Activated naive CD4-positive, alpha-beta T cell treated with anti-CD3 and anti-CD28 coated beads, Interleukin-2, amount 10 ng/mL, durations not matched to agents 7 days and 5 days (primary cell): ENCODE measurements around the gene DPM3.
"Not testable (repeated sequence)": the region's sequence is repeated elsewhere in the genome, so short reads cannot be mapped to it uniquely, and the experiment has no call there.

Experiments used
- CTCF ChIA-PET: fragments of 350-600 bp; sonication (Branson Sonifier 250); formaldehyde crosslinking; loops from one replicate; lab custom pipeline; 2021; ENCODE audit warnings: antibody characterized with exemption; lab: Charles Lee
- DNase-seq: peaks from one replicate; pipeline ENCODE4 v3.0.0-alpha.2; 2020
- H3K27ac Mint-ChIP-seq: one replicate; pipeline ENCODE4 v1.8.0; 2021; ENCODE audit warnings: mild to moderate bottlenecking, moderate library complexity, mixed read lengths
- H3K27me3 Mint-ChIP-seq: one replicate; pipeline ENCODE4 v1.8.0; 2021; ENCODE audit warnings: mild to moderate bottlenecking, mixed read lengths
- H3K36me3 Mint-ChIP-seq: one replicate; pipeline ENCODE4 v1.8.0; 2021; ENCODE audit warnings: mixed read lengths
- H3K4me1 Mint-ChIP-seq: one replicate; pipeline ENCODE4 v1.8.0; 2021; ENCODE audit warnings: mixed read lengths
- H3K4me3 Mint-ChIP-seq: one replicate; pipeline ENCODE4 v1.8.0; 2021; ENCODE audit warnings: mild to moderate bottlenecking, moderate library complexity, mixed read lengths
- H3K9me3 Mint-ChIP-seq: one replicate; pipeline ENCODE4 v1.8.0; 2021; ENCODE audit warnings: mixed read lengths

The DPM3 gene, protein sequence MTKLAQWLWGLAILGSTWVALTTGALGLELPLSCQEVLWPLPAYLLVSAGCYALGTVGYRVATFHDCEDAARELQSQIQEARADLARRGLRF

GRCh38 chr1:155139895-155140629 lies at the start of gene DPM3:
TSS of gene DPM3 (minus strand) at chr1:155140531. CDS start at chr1:155140240, 291 bp downstream.
- H3K4me3 Mint-ChIP-seq = peak within 1 kb of the TSS; percentile 99
- peak within 1 kb of the TSS; percentile 94 for H3K27ac Mint-ChIP-seq
- CTCF ChIA-PET = interaction anchor here (1.7 kb wide), 1 partner anchor 33 kb away, joined by 3 read pairs; the partner anchor contains the start of gene KRTCAP2
- DNase-seq = peak; percentile 96
- peaks cover 18% of the 10 kb centered on the region for H3K27me3 Mint-ChIP-seq
- H3K4me1 Mint-ChIP-seq = peaks cover 40% of the 10 kb centered on the region
- H3K36me3 Mint-ChIP-seq = peaks cover 22% of the 10 kb centered on the region
- no peaks in the 10 kb centered on the region for H3K9me3 Mint-ChIP-seq

DNA sequence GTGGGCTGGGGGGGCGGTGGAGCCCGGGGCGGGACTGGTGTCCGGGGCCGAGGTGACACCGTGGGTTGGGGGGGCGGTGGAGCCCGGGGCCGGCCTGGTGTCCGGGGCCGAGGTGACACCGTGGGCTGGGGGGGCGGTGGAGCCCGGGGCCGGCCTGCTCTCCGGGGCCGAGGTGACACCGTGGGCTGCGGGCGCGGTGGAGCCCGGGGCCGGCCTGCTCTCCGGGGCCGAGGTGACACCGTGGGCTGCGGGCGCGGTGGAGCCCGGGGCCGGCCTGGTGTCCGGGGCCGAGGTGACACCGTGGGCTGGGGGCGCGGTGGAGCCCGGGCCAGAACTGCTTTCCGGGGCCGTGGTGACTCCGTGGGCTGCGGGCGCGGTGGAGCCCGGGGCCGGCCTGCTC lies 49.6 kb upstream of the DPM3 start:
- CTCF ChIA-PET, H3K27me3 Mint-ChIP-seq, H3K27ac Mint-ChIP-seq, H3K9me3 Mint-ChIP-seq, DNase-seq, H3K4me3 Mint-ChIP-seq: not testable (repeated sequence)
- Mint-ChIP-seq H3K36me3 (peaks cover 11% of the 10 kb centered on the region), H3K4me1 (peaks cover 32% of the 10 kb centered on the region)

DNA sequence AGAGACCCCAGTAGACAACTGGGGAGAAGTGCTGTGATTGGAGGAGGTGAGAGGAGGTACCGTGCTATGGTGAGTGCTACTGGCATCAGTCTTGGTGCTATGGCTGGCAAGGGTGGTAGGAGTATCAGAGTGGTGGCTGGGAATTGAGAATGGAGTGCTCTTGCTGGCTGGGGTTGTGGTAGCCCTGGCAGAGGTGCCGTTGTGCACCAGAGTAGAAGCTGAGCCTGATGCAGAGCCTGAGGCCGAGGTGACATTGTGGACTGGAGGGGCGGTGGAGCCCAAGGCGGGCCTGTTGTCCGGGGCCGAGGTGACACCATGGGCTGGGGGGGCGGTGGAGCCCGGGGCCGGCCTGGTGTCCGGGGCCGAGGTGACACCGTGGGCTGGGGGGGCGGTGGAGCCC lies 47.9 kb upstream of the DPM3 start:
- peak overlapping the region; percentile 88 for H3K27ac Mint-ChIP-seq
- CTCF ChIA-PET = no interaction called here

DNA sequence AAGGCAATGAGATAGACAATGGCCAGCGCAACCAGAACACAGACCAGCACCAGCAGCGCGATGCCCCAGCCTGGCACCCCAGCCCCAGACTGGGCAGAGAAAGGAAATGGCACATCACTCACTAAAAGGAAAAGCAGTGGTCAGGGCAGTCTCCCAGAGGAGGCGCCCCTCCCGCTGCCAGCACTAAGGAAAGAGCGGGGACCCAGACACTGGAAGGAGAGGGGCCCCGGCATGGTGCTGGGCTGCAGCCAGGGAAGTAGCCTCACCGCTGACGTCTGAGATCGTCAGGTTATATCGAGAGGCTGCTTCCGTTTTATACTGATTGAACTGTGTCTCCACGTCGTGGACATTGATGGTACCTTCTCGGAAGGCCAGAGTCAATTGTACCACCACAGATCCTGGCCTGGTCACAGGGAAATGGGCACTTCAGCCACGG lies 47.1 kb upstream of the DPM3 start:
- Mint-ChIP-seq H3K36me3 (peaks cover 20% of the 10 kb centered on the region), H3K4me1 (peaks cover 14% of the 10 kb centered on the region), H3K27ac (no peak overlapping the region), H3K9me3 (no peaks in the 10 kb centered on the region), H3K4me3 (no peak overlapping the region), H3K27me3 (no peaks in the 10 kb centered on the region)
- DNase-seq = no peak
- CTCF ChIA-PET = interaction anchor here (1.7 kb wide), 1 partner anchor 12 kb away, joined by 4 read pairs; no protein-coding TSS in a partner anchor

More for the DNA sequence above, 47.9 kb upstream of the DPM3 start:
- Mint-ChIP-seq H3K9me3 (no peaks in the 10 kb centered on the region), H3K36me3 (peaks cover 17% of the 10 kb centered on the region), H3K4me3 (peak overlapping the region; percentile 9), H3K27me3 (no peaks in the 10 kb centered on the region), H3K4me1 (peaks cover 20% of the 10 kb centered on the region)
- DNase-seq = no peak

DNA sequence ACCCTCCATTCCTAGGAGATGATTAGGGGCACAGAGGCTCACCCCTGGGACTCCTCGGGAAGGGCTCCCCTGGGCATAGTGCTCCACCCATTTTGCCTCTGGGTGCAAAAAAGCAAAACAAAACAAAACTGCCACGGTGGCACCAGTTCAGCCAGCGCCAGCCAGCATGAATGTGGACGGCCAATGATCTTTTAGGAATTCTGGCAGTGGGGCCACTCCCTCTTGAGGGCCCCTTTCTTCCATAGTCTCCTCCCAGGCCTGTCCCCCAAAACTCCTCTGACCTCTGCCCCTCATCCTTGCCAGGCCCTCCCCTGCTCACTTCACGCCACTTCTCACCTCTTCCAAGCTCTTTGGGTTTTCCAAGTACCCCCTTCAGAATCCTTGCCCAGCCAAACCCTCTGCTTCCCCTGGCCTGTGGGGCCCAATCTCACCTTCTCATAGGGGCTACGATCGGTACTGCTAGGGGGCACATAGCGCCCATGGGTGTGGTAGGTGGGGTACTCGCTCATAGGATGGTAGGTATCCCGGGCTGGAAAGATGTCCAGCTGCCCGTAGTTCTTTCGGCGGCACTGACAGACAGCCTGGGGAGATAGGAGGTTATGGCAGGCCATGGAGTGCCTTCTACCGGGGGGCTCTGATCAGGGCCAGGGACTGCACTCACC lies 46.6 kb upstream of the DPM3 start:
- CTCF ChIA-PET = interaction anchor here (1.3 to 1.7 kb wide), 2 partner anchors 10 to 12 kb away, joined by 3 to 4 read pairs; no protein-coding TSS in a partner anchor
- no peak overlapping the region for H3K27ac Mint-ChIP-seq
- H3K27me3 Mint-ChIP-seq = no peaks in the 10 kb centered on the region
- H3K9me3 Mint-ChIP-seq = no peaks in the 10 kb centered on the region
- peaks cover 20% of the 10 kb centered on the region for H3K36me3 Mint-ChIP-seq
- H3K4me3 Mint-ChIP-seq = no peak overlapping the region
- H3K4me1 Mint-ChIP-seq = peaks cover 8% of the 10 kb centered on the region
- DNase-seq = peak; percentile 11

DNA sequence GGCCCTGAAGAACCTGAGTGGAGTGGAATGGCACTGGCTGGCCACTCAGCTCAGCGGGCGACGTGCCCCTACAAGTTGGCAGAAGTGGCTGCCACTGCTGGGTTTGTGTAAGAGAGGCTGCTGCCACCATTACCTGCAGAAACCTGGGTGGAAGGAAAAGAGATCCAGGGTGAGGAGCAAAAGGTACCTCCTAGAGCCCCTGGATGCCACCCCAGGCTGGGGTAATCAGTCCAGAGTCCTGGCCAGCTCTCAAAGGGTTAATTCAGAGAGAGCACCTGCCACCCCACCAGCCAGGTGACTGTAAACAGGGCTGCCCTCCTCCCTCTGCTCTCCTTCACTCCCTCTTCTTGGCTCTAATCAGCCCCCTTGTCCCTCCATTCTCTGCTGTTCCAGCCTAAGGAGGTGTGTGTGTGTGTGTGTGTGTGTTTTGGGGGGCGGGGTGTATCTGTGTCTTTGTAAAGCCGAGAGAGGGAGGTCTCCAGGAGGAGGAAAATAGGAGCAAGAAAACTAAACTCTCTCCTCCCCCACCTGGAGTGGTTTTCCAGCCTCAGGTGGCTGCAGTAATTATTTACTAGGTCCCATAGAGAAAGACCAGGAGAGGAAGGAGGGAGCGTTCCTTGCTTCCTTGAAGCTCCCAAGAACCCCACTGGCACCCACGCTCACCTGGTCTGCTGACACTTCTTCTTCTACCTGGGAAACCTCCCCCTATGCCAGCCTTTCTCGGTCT lies 45.9 kb upstream of the DPM3 start:
- no peaks in the 10 kb centered on the region for H3K9me3 Mint-ChIP-seq

DNA sequence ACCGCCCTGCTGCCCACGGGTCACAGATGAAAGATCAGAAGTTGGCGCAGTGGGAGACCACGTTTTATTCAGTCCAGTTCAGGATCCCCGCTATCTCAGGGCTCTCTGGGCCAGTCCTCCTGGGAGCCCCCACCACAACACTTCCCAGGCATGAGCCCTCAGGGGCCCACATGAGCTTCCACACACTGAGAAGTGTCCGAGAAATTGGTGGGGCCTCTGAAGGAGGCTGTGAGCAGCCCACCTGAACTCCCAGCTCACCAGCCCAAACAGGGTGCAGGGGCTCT lies 45.4 kb upstream of the DPM3 start:
- H3K9me3 Mint-ChIP-seq = no peaks in the 10 kb centered on the region
- DNase-seq = no peak
- no peak overlapping the region for H3K27ac Mint-ChIP-seq
- peaks cover 6% of the 10 kb centered on the region for H3K4me1 Mint-ChIP-seq
- CTCF ChIA-PET = interaction anchor here (0.9 to 1.3 kb wide), 2 partner anchors 8 to 13 kb away, joined by 3 to 4 read pairs; partner anchors contain the start of gene KRTCAP2
- peaks cover 20% of the 10 kb centered on the region for H3K36me3 Mint-ChIP-seq
- H3K27me3 Mint-ChIP-seq = no peaks in the 10 kb centered on the region
- no peak overlapping the region for H3K4me3 Mint-ChIP-seq

More for the DNA sequence above, 45.9 kb upstream of the DPM3 start:
- Mint-ChIP-seq H3K4me3 (no peak overlapping the region), H3K4me1 (peaks cover 6% of the 10 kb centered on the region), H3K36me3 (peaks cover 19% of the 10 kb centered on the region), H3K27ac (no peak overlapping the region), H3K27me3 (no peaks in the 10 kb centered on the region)
- CTCF ChIA-PET = interaction anchor here (0.9 to 1.7 kb wide), 3 partner anchors 9 to 13 kb away, joined by 3 to 4 read pairs (median 4); partner anchors contain the start of gene KRTCAP2
- no peak for DNase-seq

DNA sequence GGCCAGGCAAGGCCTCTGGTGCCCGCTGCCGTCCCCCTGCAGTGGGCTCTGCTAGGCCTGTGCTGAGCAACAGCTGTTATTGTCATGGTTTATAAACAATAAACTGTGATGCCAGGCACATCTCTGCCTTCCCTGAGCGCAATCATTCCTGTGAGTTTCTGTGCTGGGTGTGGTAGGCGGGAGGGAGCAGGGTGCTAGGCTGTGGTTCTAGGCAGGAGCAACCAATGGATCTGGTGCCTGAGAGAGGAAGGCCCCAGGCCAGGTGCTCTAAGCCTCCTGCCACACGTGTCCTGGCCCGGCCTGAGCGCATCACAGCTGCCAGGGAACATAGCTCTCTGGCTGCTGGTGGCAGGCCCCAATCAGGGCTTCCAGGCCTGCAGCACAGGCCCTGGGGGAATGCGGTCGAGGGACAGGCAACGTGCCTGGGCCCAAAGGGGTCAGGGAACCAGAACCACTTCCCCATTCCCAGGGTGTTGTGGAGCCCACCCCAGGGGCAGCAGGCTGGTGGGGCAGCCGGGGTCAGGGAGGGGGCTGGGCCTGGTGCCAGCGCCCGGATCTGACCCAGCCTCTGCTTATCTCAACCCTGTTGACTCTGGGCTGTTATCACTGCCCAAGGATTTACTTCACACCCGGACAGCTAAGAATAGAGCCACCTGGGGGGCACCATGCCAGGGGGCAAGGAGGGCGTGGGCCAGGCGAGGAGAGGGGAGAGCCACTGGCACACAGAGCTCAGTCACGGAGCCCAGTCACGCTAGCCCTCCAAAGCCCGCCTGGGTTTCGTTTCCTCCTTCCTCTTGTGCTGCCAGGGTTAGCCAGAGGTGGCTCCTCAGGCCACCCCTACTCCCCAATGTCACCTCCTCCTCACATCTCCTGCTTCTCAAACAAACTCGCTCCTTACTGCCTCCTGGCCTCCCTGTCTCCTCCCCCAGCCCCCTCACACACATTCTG lies 44.8 kb upstream of the DPM3 start:
- no peak overlapping the region for H3K27ac Mint-ChIP-seq
- no peak overlapping the region for H3K4me3 Mint-ChIP-seq

DNA sequence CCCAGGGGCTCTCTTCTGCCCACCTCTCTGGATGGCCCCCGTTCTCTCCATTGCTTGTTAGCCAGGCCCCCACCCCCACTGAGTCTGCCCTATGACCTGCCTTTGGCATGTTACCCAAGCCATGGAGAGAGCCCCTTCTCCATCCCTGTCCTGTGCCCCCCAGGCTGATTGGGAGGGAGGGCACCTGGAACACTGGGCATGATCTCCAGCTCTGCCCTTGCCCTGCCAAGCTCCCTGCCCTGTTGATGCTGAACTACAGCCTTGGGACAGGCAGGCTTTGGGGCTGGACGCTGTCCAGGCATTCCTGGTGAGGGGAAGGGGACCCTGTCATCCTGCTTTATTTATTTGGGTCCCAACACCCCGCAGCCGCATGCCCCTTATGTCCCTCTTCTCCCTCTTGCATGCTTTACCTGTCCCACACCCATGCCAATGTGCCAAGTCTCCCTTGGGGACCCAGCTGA lies 44.0 kb upstream of the DPM3 start:
- peaks cover 24% of the 10 kb centered on the region for H3K36me3 Mint-ChIP-seq
- CTCF ChIA-PET = interaction anchor here (1.5 kb wide), 1 partner anchor 9 kb away, joined by 5 read pairs; no protein-coding TSS in a partner anchor
- no peak overlapping the region for H3K27ac Mint-ChIP-seq
- no peak overlapping the region for H3K4me3 Mint-ChIP-seq
- no peak for DNase-seq
- H3K9me3 Mint-ChIP-seq = no peaks in the 10 kb centered on the region
- peaks cover 9% of the 10 kb centered on the region for H3K4me1 Mint-ChIP-seq
- no peaks in the 10 kb centered on the region for H3K27me3 Mint-ChIP-seq

More for the DNA sequence above, 44.8 kb upstream of the DPM3 start:
- Mint-ChIP-seq H3K36me3 (peaks cover 20% of the 10 kb centered on the region), H3K27me3 (no peaks in the 10 kb centered on the region), H3K4me1 (peaks cover 6% of the 10 kb centered on the region), H3K9me3 (no peaks in the 10 kb centered on the region)
- DNase-seq = no peak
- CTCF ChIA-PET = interaction anchor here (0.9 to 1.5 kb wide), 3 partner anchors 8 to 12 kb away, joined by 3 to 5 read pairs (median 4); partner anchors contain the start of gene KRTCAP2

GRCh38 chr1:155183775-155184221 lies 43.5 kb upstream of the DPM3 start:
- H3K9me3 Mint-ChIP-seq = no peaks in the 10 kb centered on the region
- CTCF ChIA-PET = interaction anchor here (0.6 to 1.5 kb wide), 2 partner anchors 10 to 1659 kb away, joined by 3 to 5 read pairs; no protein-coding TSS in a partner anchor
- H3K27ac Mint-ChIP-seq = no peak overlapping the region
- no peak for DNase-seq
- no peaks in the 10 kb centered on the region for H3K27me3 Mint-ChIP-seq
- H3K36me3 Mint-ChIP-seq = peaks cover 30% of the 10 kb centered on the region
- peaks cover 14% of the 10 kb centered on the region for H3K4me1 Mint-ChIP-seq
- no peak overlapping the region for H3K4me3 Mint-ChIP-seq

DNA sequence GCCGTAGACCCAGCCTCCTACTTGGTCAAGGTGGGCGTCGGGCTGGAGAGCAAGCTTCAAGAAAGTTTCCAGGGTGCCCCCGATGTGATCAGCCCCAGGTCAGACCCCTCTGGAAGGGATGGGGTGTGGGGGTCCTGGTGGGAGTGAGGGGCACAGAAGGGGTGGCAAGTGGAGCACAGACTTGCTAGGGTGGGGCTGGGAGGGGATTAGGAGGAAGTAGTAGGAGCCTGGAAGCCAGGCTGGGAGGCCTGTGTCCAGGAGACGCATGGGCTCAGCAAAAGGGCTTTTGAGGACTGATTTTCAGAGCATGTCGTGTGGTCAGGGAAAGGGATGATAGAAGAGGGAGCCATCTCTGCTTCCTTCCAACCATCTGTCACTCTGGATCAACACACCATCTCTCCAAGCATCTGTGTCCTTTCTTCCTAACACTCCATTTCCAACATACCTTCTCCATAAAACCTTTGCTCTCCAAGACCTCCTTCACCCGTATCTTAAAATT lies 41.8 kb upstream of the DPM3 start:
- CTCF ChIA-PET = no interaction called here
- H3K4me1 Mint-ChIP-seq = peaks cover 15% of the 10 kb centered on the region
- no peaks in the 10 kb centered on the region for H3K27me3 Mint-ChIP-seq
- DNase-seq = peak; percentile 3
- peaks cover 36% of the 10 kb centered on the region for H3K36me3 Mint-ChIP-seq
- H3K27ac Mint-ChIP-seq = peak overlapping the region; percentile 55
- no peaks in the 10 kb centered on the region for H3K9me3 Mint-ChIP-seq
- no peak overlapping the region for H3K4me3 Mint-ChIP-seq

DNA sequence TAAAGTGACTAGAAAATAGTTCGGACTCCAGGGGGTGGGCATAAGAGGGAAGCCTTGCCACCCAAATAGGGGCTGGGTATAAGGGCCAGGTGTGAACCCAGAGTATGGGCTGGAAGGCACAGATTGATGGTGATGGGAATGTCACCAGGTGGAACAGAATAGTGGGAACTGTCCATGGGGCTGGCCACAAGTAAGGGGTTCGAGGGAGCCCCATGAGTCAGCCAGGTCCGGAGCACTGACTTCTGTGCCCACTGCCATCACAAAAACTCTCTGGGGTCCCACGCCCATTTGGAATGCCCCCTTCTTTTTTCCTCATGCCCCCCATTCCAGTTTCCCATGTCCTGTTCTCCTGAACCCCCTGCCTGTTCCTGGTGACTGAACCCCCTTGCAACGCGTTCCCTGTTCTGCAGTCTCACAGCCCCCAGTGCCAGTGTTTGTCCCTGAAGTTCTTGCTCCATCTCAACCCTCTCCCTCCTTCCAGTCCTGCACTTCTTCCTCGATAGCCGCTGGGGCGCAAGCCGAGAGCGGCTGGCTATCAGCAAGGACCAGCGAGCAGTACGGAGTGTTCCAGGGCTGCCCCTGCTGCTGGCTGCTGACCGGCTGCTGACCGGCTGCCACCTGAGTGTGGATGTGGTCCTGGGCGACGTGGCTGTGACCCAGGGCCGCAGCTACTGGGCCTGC lies 41.2 kb upstream of the DPM3 start:
- CTCF ChIA-PET = no interaction called here
- Mint-ChIP-seq H3K9me3 (no peaks in the 10 kb centered on the region), H3K36me3 (peaks cover 42% of the 10 kb centered on the region), H3K27ac (no peak overlapping the region), H3K4me3 (no peak overlapping the region), H3K4me1 (peaks cover 21% of the 10 kb centered on the region), H3K27me3 (no peaks in the 10 kb centered on the region)
- DNase-seq = peak; percentile 18
